ENCODE data around the gene MYF6.

MYF6 gene

GRCh38 chr12:80676856-80677255, 30.6 kb upstream of the MYF6 start:
- no peak for ATAC-seq
- TF ChIP-seq ZNF565 (CRISPR knock-in tag; conservative IDR thresholded peaks at IDR 0.05; ENCODE audit: low read depth), result no peak
- no peak for TF ChIP-seq ZFP3 (CRISPR knock-in tag; IDR thresholded peaks at IDR 0.05)
- TF ChIP-seq BACH2 (CRISPR knock-in tag; IDR thresholded peaks at IDR 0.05; ENCODE audit: borderline replicate concordance), result no peak
- no peak for TF ChIP-seq TSHZ2 (CRISPR knock-in tag; IDR thresholded peaks at IDR 0.05)
- no peak for TF ChIP-seq ZC3H10 (CRISPR knock-in tag; IDR thresholded peaks at IDR 0.05)
- TF ChIP-seq ZNF70 (CRISPR knock-in tag; IDR thresholded peaks at IDR 0.05), result no peak
- no peak for TF ChIP-seq GLIS3 (CRISPR knock-in tag; IDR thresholded peaks at IDR 0.05)

- TF ChIP-seq ESRRG (CRISPR knock-in tag; IDR thresholded peaks at IDR 0.05), result no peak
- TF ChIP-seq ZFP3 (CRISPR knock-in tag; IDR thresholded peaks at IDR 0.05), result no peak
- no peak for TF ChIP-seq ISL1 (CRISPR knock-in tag; IDR thresholded peaks at IDR 0.05)
- no peak for TF ChIP-seq PPARA (CRISPR knock-in tag; IDR thresholded peaks at IDR 0.05; ENCODE audit: borderline replicate concordance)
- TF ChIP-seq ARNTL (CRISPR knock-in tag; IDR thresholded peaks at IDR 0.05; ENCODE audit: borderline replicate concordance, low read depth), result no peak
- TF ChIP-seq ZC3H10 (CRISPR knock-in tag; IDR thresholded peaks at IDR 0.05), result no peak
- TF ChIP-seq CREB5 (CRISPR knock-in tag; IDR thresholded peaks at IDR 0.05; ENCODE audit: low read depth), result no peak
- TF ChIP-seq BACH2 (CRISPR knock-in tag; IDR thresholded peaks at IDR 0.05; ENCODE audit: borderline replicate concordance), result no peak
- no peak for TF ChIP-seq CSRNP3 (CRISPR knock-in tag; IDR thresholded peaks at IDR 0.05)
- TF ChIP-seq PATZ1 (CRISPR knock-in tag; IDR thresholded peaks at IDR 0.05; ENCODE audit: borderline replicate concordance), result no peak
- no peak for ATAC-seq
These were observed 29.4 kb upstream of the MYF6 start for GRCh38 chr12:80677994-80678393.

GRCh38 chr12:80679346-80680131, 27.9 kb upstream of the MYF6 start:
- no peak for TF ChIP-seq ZNF70 (CRISPR knock-in tag; IDR thresholded peaks at IDR 0.05)
- TF ChIP-seq ARNTL (CRISPR knock-in tag; IDR thresholded peaks at IDR 0.05; ENCODE audit: borderline replicate concordance, low read depth), result no peak
- TF ChIP-seq GLIS3 (CRISPR knock-in tag; IDR thresholded peaks at IDR 0.05), result no peak
- TF ChIP-seq SNAI2 (CRISPR knock-in tag; IDR thresholded peaks at IDR 0.05), result no peak
- no peak for ATAC-seq

GRCh38 chr12:80681287-80681686, 26.1 kb upstream of the MYF6 start:
- TF ChIP-seq POU6F1 (CRISPR knock-in tag; IDR thresholded peaks at IDR 0.05; ENCODE audit: borderline replicate concordance, low read depth) (no peak), GLIS3 (CRISPR knock-in tag; IDR thresholded peaks at IDR 0.05) (no peak)
- ATAC-seq, result no peak
